B cell (primary cell): Measurements from ENCODE around the gene EYS. TPM values are rescaled to one million over a fixed set of nuclear protein-coding genes. Genes with fewer than 3 reads are reported as not detected.

Experiments
- ATAC-seq: fragments of 200-7000 bp; cut with Tn5 transposase; one replicate; pipeline ENCODE4 v1.10.0; 2021; ENCODE audit warnings: low read depth, mild to moderate bottlenecking, moderate number of reproducible peaks, moderate library complexity
- CTCF ChIA-PET: fragments of 350-600 bp; sonication (Branson Sonifier 250); formaldehyde crosslinking; loops from one replicate; lab custom pipeline; 2021; ENCODE audit warnings: antibody characterized with exemption, inconsistent platforms; lab: Charles Lee
- POLR2A ChIA-PET: fragments of 350-600 bp; sonication (Branson Sonifier 250); formaldehyde crosslinking; loops from one replicate; lab custom pipeline; 2021; ENCODE audit warnings: antibody characterized with exemption; lab: Charles Lee
- DNase-seq: peaks from one replicate; pipeline ENCODE4 v3.0.0; 2013
- H2AFZ ChIP-seq: 2 replicates; pipeline ENCODE4 v1.6.1; 2012; ENCODE audit warnings: mild to moderate bottlenecking, low read depth, low read length; ENCODE audit not compliant: insufficient read depth, poor library complexity, severe bottlenecking
- H3K27ac ChIP-seq, 2 donors: 1 replicate in 1 of 2; 2 replicates in 1 of 2; pipeline ENCODE4 v1.5.1; 2012 to 2013; ENCODE audit warnings: low read length in 2 of 2, mild to moderate bottlenecking in 2 of 2, moderate library complexity in 1 of 2
- H3K27me3 ChIP-seq, 4 experiments: fragments of 200-600 bp in 1 of 4; sonication (generic) in 1 of 4; replicated peaks in 1 of 4; 1 replicate in 2 of 4; 2 replicates in 2 of 4; pipeline versions ENCODE4 v1.6.1 to v1.7.0; 2013 to 2016; ENCODE audit warnings: low read length in 3 of 4, mild to moderate bottlenecking in 2 of 4, mixed read lengths in 1 of 4, moderate library complexity in 1 of 4; ENCODE audit not compliant: insufficient read depth in 4 of 4, control insufficient read depth in 3 of 4; ENCODE audit errors: control extremely low read depth in 1 of 4
- H3K36me3 ChIP-seq, 2 experiments: replicated peaks in 1 of 2; 1 replicate in 1 of 2; 2 replicates in 1 of 2; pipeline versions ENCODE4 v1.6.1 to v1.7.1; 2013; ENCODE audit warnings: low read length in 1 of 2; ENCODE audit not compliant: insufficient read depth in 2 of 2, control insufficient read depth in 1 of 2; ENCODE audit errors: control extremely low read depth in 1 of 2, extremely low read depth in 1 of 2
- H3K4me1 ChIP-seq, 2 donors: fragments of 200-600 bp in 1 of 2; sonication (generic) in 1 of 2; 1 replicate in 1 of 2; 2 replicates in 1 of 2; pipeline versions ENCODE4 v1.5.1 to v1.6.1; 2013 to 2017; ENCODE audit warnings: low read length in 2 of 2; ENCODE audit not compliant: control insufficient read depth in 2 of 2, insufficient read depth in 2 of 2
- H3K4me2 ChIP-seq: replicated peaks from 2 replicates; pipeline ENCODE3; 2012; ENCODE audit warnings: mild to moderate bottlenecking, low read depth, low read length; ENCODE audit not compliant: poor library complexity, severe bottlenecking
- H3K4me3 ChIP-seq, 5 experiments: fragments of 200-600 bp in 1 of 5; sonication (generic) in 1 of 5; 1 replicate in 3 of 5; 2 replicates in 2 of 5; pipeline versions ENCODE4 v1.5.1 to v1.7.0; 2011 to 2016; ENCODE audit warnings: low read length in 4 of 5, mild to moderate bottlenecking in 4 of 5, low read depth in 2 of 5, control low read depth in 1 of 5, moderate library complexity in 1 of 5; ENCODE audit not compliant: insufficient read depth in 1 of 5; ENCODE audit errors: control extremely low read depth in 1 of 5, extremely low read depth in 1 of 5
- H3K79me2 ChIP-seq: fragments of 200-600 bp; sonication (generic); one replicate; pipeline ENCODE4 v1.6.0; 2016; ENCODE audit warnings: low read length; ENCODE audit not compliant: control insufficient read depth, insufficient read depth
- H3K9ac ChIP-seq: fragments of 200-600 bp; sonication (generic); 2 replicates; pipeline ENCODE4 v1.6.1; 2017; ENCODE audit warnings: mild to moderate bottlenecking, low read length, moderate library complexity
- H3K9me3 ChIP-seq, 3 donors: one replicate each; pipeline versions ENCODE4 v1.6.1 to v1.7.1; 2013; ENCODE audit warnings: low read length in 2 of 3; ENCODE audit not compliant: control insufficient read depth in 2 of 3, insufficient read depth in 1 of 3; ENCODE audit errors: control extremely low read depth in 1 of 3
- H4K20me1 ChIP-seq: 2 replicates; pipeline ENCODE4 v1.6.0; 2012; ENCODE audit warnings: mild to moderate bottlenecking, low read length; ENCODE audit not compliant: insufficient read depth, control insufficient read depth, poor library complexity, severe bottlenecking
- H3K27ac Mint-ChIP-seq: one replicate; pipeline ENCODE4 v1.8.0; 2021; ENCODE audit warnings: mixed read lengths
- H3K27me3 Mint-ChIP-seq: one replicate; pipeline ENCODE4 v1.8.0; 2021; ENCODE audit warnings: mixed read lengths
- H3K4me1 Mint-ChIP-seq: one replicate; pipeline ENCODE4 v1.8.0; 2021; ENCODE audit warnings: mixed read lengths
- H3K4me3 Mint-ChIP-seq: one replicate; pipeline ENCODE4 v1.8.0; 2021; ENCODE audit warnings: mixed read lengths
- H3K9me3 Mint-ChIP-seq: one replicate; pipeline ENCODE4 v1.8.0; 2022; ENCODE audit warnings: mixed read lengths; ENCODE audit not compliant: insufficient read depth
- CTCF ChIP-seq: fragments of 200-600 bp; IDR thresholded peaks from one replicate; pipeline ENCODE4 v1.8.0; 2022; ENCODE audit warnings: antibody characterized with exemption, mild to moderate bottlenecking
- EZH2 ChIP-seq: IDR thresholded peaks from 2 replicates; pipeline ENCODE4 v1.6.1; 2012; ENCODE audit warnings: borderline replicate concordance, low read depth, mild to moderate bottlenecking, moderate library complexity, low read length; ENCODE audit not compliant: insufficient read depth, poor library complexity, severe bottlenecking
- WGBS: methylation state at CpG from one replicate; pipeline ENCODE4 v1.1.5; 2013; ENCODE audit warnings: missing lambda C conversion rate; ENCODE audit not compliant: insufficient coverage; 5-methylcytosine and 5-hydroxymethylcytosine counted together
- intact Hi-C: fragments of 100-400 bp; cut with micrococcal nuclease; formaldehyde crosslinking; loops from one replicate; pipeline ENCODE4 v1.10.0; 2022
- polyA plus RNA-seq: library from polyadenylated mRNA; depleted of rRNA; stranded (reverse); fragments of >200 nt; gene quantifications from 2 replicates; pipeline ENCODE4 v1.2.3, GENCODE V29; 2012
- total RNA-seq, 2 donors: library from RNA; stranded (reverse); fragments of 120-200 nt in 1 of 2; gene quantifications; 1 replicate in 1 of 2; 2 replicates in 1 of 2; pipeline versions ENCODE4 v1.2.3 to v1.2.4, GENCODE V29; 2013 to 2022

Gene EYS
- total and polyA plus RNA-seq, 2 donors (not counting 1 experiment from before 2014, with no cell fraction given): not detected

GRCh38 chr6:64012351-64013001, 1694.5 kb downstream of the EYS start:
- Mint-ChIP-seq H3K27me3 (no peaks in the 10 kb centered on the region), H3K4me3 (no peak overlapping the region), H3K4me1 (no peaks in the 10 kb centered on the region), H3K9me3 (no peaks in the 10 kb centered on the region), H3K27ac (no peak overlapping the region)
- Histone ChIP-seq H3K27ac (no peak overlapping the region), H3K4me1 (no peaks in the 10 kb centered on the region), H4K20me1 (no peaks in the 10 kb centered on the region), H3K9ac (no peak overlapping the region), H3K27me3 (no peaks in the 10 kb centered on the region), H2AFZ (no peak overlapping the region), H3K79me2 (no peaks in the 10 kb centered on the region), H3K4me2 (no peak overlapping the region), H3K9me3 (peaks cover 0 to 3% (median 0%) of the 10 kb centered on the region in 3 donors), H3K36me3 (no peaks in the 10 kb centered on the region), H3K4me3 (no peak overlapping the region)
- intact Hi-C loops: no loop called here
- CTCF ChIA-PET: no interaction called here
- WGBS: no CpG with 5 or more reads among the region's 4 CpGs
- ATAC-seq: no peak
- TF ChIP-seq EZH2: no peak
- no peak for TF ChIP-seq CTCF
- DNase-seq: no peak
- POLR2A ChIA-PET: no interaction called here

GRCh38 chr6:64010666-64011065, 1696.4 kb downstream of the EYS start:
- no peak overlapping the region for H3K27ac ChIP-seq
- H3K27me3 ChIP-seq: no peaks in the 10 kb centered on the region
- no peak overlapping the region for H3K4me3 Mint-ChIP-seq
- H3K4me1 Mint-ChIP-seq: no peaks in the 10 kb centered on the region
- no peak overlapping the region for H3K9ac ChIP-seq
- WGBS: 94% methylated on average over 3 of the region's 3 CpGs
- ATAC-seq (no peak), DNase-seq (no peak)
- TF ChIP-seq EZH2 (no peak), CTCF (no peak)
- peaks cover 0 to 3% (median 0%) of the 10 kb centered on the region in 3 donors for H3K9me3 ChIP-seq
- no peaks in the 10 kb centered on the region for H3K27me3 Mint-ChIP-seq
- H3K79me2 ChIP-seq: no peaks in the 10 kb centered on the region
- no peaks in the 10 kb centered on the region for H3K9me3 Mint-ChIP-seq
- no peak overlapping the region for H3K4me2 ChIP-seq
- intact Hi-C loops: no loop called here
- POLR2A ChIA-PET: no interaction called here
- H3K4me3 ChIP-seq: no peak overlapping the region
- no peaks in the 10 kb centered on the region for H3K36me3 ChIP-seq
- no peaks in the 10 kb centered on the region for H4K20me1 ChIP-seq
- no peak overlapping the region for H3K27ac Mint-ChIP-seq
- no peaks in the 10 kb centered on the region for H3K4me1 ChIP-seq
- CTCF ChIA-PET: no interaction called here
- no peak overlapping the region for H2AFZ ChIP-seq
